HG03066 (cell line): ENCODE measurements around the gene RNF20.
A peak's percentile ranks its signal among the peaks of the same experiment; 100 is the strongest.
"Not testable (repeated sequence)": the region's sequence is repeated elsewhere in the genome, so short reads cannot be mapped to it uniquely, and the experiment has no call there.

ENCODE experiments used
- ATAC-seq: cut with Tn5 transposase; IDR thresholded peaks from one replicate; pipeline ENCODE4 v1.9.1; 2021; ENCODE audit warnings: low read depth; ENCODE audit not compliant: unreplicated experiment

The RNF20 gene, protein sequence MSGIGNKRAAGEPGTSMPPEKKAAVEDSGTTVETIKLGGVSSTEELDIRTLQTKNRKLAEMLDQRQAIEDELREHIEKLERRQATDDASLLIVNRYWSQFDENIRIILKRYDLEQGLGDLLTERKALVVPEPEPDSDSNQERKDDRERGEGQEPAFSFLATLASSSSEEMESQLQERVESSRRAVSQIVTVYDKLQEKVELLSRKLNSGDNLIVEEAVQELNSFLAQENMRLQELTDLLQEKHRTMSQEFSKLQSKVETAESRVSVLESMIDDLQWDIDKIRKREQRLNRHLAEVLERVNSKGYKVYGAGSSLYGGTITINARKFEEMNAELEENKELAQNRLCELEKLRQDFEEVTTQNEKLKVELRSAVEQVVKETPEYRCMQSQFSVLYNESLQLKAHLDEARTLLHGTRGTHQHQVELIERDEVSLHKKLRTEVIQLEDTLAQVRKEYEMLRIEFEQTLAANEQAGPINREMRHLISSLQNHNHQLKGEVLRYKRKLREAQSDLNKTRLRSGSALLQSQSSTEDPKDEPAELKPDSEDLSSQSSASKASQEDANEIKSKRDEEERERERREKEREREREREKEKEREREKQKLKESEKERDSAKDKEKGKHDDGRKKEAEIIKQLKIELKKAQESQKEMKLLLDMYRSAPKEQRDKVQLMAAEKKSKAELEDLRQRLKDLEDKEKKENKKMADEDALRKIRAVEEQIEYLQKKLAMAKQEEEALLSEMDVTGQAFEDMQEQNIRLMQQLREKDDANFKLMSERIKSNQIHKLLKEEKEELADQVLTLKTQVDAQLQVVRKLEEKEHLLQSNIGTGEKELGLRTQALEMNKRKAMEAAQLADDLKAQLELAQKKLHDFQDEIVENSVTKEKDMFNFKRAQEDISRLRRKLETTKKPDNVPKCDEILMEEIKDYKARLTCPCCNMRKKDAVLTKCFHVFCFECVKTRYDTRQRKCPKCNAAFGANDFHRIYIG

DNA sequence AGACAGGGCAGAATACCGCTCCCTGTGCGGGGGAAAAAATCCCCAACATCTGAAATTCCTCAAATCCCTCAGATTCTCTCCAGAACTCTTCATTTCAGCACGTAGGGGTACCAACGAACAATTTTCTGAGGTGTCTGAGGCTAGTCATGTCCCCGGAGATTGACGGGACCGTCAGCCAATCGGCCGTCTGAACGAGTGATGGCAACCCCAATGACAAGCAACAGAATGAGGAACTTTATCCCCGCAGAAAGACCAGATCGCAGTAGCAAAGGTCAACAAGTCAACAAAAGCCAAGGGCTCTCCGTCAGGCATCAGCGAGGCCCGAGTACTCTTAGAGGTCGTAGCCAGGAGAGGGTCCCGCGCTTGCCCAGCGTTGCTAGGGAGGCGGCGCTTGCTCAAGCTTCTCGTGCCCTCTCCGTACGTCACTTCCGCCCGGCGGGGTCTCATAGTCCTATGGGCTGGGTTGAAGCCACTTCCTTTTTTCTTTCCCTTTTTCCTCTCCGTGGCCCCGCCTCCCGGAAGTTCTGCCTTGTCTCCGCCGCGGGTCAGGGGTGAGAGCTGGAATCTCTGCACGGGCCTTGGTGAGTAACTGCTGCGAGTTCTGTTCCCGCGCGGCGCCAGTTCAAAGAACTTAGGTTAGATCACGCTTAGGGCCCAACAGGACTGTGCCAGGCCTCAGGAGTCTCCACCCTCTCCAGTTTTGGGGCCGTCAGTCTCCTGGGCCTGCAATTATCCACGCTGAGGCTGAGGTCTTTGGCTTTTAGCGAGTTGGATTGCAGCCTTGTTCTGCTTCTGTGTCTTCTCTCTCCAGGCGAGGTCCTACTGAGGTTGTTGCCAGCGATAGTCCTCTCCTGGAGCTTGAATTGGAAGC, at the start of gene RNF20:
RNF20 (plus strand) TSS at position 520 of the 871 bp plus-strand sequence. CDS start 1,571 bp downstream, outside the sequence.
- ATAC-seq = peak; percentile 97

DNA sequence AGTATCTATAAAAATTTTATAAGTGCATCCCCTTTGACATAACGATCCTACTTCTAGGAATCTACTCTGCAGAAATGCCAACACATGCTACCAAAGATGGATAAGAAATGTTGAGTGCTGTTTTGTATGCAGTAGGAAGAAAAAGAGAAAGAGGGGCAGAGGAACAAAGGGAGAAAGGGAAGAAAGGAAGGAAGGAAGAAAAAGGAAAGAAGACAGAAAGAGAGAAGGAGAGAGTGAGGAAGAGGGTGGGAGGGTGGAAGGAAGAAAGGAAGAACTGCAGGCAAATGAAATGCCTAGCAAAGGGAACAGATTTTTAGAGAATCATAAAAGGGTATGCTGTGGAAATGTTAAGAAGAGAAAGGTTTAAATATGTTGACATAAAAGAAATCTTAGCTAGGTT, 49.6 kb upstream of the RNF20 start:
- ATAC-seq = no peak

DNA sequence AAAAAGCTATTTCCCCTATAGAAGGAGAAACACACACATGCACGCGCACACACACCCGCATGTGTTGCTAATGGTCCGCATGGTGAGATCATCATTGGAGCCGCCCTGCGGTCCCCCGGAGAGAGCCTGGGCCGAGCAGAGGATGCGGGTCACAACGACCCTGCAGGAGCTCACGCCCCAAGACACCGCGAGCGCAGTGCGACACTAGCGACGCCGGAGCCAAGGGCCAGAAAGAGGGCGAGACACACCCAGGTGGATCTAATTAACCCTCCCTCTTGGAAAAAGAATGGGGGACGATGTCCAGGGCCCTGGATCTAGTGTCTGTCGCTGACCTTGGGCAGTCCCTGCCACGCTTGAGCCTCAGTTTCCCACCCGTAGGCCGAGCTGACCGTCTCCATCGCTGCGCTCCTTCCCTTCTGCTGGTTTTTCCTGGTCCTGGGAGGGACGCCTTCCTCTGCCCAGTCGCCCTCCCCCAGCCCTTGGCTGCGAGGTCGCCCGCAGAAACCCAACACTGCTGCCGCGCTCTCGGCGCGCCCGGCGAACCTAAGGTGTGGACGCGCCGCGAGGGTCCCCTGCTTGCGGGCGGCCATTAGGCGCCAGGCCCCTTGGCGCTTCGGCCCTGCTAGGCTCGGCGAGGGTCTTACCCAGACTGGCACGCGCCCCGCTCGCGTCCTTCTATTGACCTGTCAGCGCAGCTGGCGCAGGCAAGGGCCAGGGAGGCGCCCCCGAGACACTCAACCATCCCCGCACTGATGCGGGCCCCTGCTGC, 47.5 kb upstream of the RNF20 start:
- no peak for ATAC-seq

DNA sequence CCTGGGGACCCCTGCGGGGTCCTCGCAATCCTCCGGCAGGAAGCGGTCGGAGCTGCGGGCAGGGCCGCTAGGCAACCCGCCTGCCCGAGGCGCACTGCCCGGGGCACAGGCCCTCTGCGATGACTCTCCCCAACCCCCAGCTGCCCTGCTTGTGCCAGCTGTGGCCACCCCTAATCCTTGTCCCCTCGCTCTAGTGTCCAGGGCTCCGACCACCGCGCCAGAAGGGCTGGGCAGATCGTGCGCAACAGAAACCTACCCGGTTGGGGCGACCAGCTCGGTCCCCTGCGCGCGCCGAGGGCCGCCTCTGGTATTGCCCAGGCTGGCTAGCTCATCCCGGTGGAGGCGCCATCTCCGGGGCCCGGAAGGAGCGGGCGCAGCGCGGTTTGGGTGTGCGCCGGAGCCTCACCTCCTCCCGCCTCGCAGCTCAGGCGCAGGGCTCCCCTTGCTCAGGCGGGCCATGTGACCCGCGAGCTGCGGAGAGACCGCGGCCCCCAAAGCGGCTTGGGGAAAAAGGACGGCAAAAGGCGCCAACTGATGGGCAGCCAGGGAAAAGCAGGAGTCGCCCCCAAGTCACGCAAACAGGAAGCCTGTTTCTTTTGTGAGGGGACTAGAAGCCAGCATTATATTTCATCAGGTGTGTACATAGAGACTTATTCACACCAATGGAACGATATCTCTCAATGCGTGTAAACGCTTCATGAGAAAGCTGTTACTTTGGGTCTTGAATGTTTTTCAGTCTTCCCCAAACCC, 46.8 kb upstream of the RNF20 start:
- ATAC-seq = no peak

DNA sequence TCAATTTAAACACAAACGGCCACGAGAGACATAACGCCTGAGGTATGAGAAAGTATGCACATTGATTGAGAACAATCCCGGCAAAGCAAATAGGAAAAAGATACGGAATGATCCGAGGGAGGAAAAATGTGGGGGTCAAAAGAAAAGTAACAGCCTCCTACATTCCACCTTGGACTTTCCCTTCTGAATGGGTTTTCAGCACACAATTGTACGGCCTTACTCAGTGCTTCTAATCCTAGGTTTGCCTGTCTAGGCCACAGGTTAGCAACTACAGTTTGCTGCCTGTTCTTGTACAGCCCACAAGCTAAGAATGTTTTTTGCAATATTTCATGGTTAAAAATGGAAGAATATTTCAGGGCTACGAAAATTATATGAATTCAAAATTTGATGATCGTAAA, 46.2 kb upstream of the RNF20 start:
- ATAC-seq = no peak

DNA sequence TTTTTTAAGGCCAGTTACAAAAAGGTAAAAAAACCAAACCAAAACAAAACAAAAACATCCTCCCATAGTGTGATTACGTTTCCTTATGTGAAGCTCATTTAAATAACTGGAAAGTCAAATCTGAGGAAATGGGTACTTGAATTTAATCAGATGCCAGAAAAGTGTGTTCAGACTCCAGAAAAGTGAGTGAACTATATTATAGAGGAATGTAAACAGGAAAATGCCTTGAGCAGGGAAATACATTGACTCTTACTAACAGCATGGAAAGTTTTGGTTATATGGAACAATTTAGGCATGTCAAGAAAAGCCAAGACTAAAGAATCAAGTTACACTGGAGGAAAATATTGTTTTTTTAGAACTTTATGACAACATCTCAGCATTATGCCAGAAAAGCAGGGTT, 37.8 kb upstream of the RNF20 start:
- no peak for ATAC-seq

DNA sequence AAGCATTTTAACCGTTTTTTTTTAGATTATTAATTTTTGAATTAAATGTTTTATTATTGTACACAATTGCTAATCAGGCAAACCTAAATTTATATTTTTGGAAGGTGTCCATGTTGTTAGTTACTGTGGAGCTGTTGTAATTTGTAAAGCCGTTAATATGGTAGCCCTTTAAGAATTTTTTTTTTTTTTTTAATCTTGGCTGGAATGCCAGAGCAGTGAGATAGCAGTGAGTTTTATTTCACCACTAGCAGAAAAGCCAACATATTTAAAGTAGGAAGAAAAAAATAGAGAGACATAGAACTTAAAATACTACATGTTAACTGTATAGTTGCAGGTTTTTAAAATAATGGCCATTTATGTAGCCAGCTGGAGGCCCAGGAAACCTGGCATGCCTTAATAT, 35.3 kb upstream of the RNF20 start:
- ATAC-seq = no peak

DNA sequence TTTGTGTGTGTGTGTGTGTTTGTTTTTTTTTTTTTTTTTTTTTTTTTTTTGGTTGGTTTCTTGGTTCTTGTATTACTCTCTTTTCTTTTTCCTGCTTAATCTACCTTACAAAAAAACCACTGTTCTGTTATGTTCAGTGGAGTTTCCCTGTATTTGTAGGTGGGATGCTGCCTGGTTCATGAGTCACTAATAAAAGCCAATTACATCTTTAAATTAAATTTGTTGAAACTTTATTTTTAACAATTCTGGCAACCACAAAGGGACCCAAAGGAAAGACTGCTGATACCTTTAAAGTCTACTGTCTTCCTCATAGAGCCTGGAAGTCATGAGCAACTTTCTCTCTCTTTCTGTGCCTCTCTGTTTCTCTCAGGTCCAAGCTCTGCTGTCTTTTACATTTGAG, 29.5 kb upstream of the RNF20 start:
- ATAC-seq = no peak

DNA sequence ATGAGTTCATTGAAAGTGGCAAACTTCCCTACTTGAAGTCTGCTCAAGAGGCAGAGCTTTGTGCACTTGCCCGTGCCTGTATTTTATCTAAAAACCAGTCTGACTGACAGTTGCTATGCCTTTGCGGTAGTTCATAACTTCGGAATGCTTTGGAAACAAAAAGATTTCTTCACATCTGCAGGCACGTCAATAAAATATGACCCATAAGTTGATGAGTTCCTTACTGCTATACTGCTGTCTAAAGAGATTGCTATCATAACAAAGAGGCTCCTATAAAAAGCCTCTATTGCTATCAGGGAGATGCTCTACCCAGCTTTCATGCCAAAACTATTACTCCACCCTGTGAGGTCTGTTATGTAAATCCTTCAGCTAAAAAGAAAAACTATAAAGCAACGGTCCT, 25.4 kb upstream of the RNF20 start:
- ATAC-seq = no peak

DNA sequence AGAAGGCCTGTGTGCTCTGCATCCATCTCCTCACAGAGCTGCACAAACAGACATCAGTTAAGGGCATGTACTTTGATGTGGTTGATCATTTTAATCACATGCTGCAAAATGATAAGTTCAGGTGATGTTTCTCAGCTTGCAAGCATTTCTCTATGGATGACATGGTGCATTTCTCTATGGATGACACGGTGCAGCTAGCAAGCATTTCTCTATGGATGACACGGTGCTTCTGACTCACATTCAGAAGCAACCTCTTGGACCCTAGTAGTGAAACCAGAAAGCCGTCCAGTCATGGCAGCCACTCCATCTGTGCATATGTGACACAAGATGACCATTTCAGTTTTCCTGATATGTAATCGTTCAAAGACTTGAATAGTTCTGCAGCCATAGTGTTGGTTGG, 24.1 kb upstream of the RNF20 start:
- ATAC-seq = no peak

DNA sequence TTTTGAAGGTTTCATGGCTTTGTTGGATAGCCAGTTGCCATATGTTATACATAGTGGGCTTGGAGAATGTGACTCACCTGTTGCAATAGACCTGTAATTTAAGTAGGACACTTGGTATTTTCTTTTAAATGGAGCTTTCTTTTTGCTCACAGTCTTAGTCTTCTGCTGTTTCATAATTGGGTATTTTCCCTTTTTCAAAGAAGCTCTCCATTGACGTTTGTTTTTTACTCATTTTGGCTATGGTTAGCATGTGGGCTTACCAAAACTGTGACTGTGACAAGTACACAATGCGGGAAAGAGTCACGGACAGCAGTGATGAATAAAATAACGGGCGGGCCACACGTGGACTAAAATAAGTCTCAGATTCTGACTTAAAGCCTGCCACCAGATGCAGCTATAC, 23.2 kb upstream of the RNF20 start:
- no peak for ATAC-seq

DNA sequence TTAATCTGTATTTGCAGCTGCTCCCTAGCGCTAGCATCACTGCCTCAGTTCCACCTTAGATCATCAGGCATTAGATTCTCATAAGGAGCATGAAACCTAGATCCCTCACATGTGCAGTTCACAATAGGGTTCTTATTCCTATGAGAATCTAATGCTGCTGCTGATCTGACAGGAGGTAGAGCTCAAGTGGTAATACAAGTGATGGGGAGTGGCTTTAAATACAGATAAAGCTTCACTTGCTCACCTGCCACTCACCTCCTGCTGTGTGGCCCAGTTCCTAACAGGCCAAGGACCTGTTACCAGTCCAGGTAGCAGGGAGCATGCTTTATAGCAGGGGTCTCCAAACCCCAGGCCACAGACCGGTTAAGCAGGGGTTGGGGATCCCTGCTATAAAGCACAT, 22.6 kb upstream of the RNF20 start:
- ATAC-seq = no peak

DNA sequence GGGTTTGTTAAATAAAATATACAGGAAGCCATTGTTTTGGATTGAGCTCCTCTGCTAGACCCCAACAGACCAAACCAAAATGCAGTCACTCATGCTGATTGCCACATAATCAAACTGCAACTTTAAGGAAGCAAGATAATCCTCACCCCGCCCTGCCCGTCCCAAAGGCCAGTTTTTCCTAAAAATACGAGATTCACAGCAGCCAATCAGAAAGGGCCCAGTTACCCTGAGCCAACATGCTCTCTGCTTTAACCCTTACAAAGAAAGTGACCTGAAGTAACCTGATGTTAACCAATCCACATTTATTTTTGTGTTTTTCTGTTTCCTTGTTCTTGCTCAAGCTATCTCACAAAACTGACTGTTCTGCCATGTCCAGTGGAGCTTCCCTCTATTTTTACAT, 21.5 kb upstream of the RNF20 start:
- no peak for ATAC-seq

DNA sequence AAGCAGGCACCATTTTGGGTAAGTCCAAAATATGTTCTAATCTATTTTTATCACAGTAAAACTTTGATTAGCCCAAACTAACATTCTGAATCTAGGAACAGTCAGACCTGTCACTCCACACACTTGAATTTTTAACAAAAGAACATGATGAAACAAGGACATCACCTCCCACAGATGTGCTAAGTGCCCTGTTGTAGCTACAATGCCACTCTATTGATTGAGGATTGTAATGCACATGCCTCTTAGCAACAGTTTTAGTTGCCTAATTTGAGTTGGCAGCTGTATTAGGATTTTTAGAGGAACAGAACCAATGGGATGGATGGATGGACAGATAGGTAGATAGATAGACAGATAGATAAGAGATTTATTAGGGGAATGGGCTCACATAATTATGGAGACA, 20.3 kb upstream of the RNF20 start:
- no peak for ATAC-seq

DNA sequence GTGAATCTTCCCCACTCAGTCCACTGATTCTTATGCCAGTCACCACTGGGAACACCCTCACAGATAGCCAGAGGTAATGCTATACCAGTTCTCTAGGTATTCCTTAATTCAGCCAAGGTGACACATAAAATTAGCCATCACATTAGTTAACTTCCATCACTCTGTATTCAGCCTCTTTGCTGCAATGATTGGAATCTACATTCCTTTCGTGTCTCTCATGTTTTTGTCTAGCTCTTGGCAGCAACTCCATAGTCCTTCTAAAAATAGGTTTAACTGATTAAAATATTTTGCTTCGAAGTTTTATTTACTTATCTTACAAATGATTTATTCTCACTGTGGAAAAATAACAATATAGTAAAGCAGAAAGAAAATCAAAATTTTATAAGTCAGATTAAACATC, 19.6 kb upstream of the RNF20 start:
- ATAC-seq = no peak

DNA sequence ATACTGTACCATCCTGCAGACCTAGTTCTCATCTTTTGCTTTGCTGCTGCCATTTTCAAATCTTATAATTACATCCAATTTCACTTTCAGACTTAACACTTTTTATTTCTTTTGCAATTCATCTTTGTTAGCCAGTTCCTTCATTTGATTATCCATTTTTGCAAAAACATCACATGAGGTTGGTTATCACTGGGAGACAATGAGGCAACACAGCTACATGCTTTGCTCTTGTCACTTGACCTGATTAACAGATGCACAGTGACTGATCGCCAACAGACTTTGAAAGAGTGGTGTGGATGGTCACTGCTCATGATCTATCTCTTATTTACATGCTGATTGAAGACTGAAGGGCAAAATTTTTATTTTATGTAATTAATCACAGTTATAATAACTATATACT, 17.0 kb upstream of the RNF20 start:
- no peak for ATAC-seq

DNA sequence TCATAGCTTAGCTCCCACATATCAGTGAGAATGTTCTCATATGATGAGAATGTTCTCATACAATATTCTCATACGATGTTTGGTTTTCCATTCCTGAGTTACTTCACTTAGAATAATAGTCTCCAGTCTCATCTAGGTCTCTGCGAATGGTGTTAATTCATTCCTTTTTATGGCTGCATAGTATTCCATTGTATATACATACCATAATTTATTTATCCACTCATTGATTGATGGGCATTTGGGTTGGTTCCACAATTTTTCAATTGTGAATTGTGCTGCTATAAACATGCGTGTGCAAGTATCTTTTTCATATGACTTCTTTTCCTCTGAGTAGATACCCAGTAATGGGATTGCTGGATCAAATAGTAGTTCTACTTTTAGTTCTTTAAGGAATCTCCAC, 15.2 kb upstream of the RNF20 start:
- ATAC-seq = not testable (repeated sequence)

DNA sequence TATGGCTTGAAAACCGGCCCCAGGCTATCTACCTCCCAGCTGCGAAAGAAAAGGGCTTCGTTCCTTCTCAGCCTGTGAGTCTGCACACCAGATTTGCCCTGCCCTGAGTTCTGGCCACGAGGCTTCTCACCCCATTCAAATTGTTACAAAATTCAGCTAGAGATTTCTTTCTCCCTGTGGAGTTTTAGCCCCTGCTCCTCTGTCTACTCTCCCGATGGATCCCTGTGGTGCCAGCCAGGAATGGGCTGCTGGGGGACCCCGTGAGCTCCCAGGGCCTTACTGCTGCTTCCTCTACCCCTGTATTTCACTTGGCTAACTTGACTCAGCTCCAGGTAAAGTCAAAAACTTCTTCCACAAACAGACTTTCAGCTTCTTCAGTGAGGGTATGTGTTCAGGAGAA, 9.3 kb upstream of the RNF20 start:
- ATAC-seq = no peak

DNA sequence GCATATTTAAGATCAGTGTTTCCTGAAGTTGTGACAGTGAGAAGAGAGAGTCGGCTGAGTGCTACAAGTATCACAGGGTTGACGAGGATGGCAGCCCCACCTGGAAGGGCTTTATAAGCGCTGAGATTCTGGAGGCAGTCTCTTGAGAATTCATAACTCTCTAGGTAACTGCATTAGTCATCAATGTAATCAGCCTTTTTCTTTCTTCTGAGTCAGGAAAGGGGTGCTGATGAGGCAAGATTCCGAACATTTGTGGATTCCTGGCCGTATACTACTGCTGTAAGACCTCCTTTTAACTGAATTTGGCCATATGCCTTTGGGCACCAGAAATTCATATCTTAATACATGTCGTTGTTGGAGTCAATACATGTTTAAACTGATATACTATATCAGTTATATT, 6.6 kb upstream of the RNF20 start:
- ATAC-seq = no peak
